Measurements from ENCODE around the gene RASA3.

DNA sequence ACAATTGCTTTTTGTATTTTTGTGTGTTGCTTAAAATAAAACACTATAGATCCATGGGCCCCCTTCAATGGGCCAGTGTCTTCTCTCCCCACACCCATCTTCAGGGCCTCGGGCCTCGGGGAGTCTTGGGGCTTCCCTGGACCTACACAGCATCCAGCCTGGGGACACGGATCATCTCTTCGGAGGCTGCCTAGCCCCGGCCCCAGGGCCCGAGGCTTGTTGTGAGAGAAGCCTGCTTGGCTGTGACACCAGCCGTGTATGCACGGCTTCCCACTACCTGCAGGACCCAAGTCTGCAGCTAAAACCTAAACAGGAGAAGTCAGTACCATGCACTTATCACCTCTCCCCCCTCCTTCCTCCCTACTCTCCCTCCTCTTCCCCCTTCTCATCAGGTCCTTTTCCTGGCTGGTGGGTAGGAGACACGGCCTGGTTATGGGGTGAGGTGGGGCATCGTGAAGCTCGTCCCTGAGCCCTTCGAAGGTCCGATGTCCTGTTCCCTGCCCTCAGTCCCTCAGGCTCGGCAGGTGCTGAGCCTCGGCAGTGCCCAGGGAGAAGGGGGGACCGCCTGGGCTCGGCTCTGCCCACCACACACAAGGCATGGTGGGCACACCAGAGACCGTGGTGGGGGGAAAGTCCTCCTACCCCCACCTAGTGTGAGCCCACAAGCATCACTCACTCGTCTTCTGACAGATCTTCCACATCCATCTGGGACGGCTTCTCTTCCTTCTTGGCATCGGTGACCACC, 168.0 kb downstream of the RASA3 start:
- TF ChIP-seq ZNF232 (CRISPR knock-in tag; IDR thresholded peaks at IDR 0.05) (no peak), MXD4 (CRISPR knock-in tag; IDR thresholded peaks at IDR 0.05; ENCODE audit: borderline replicate concordance) (no peak), ATF1 (CRISPR knock-in tag; IDR thresholded peaks at IDR 0.05) (no peak), MYBL2 (CRISPR knock-in tag; IDR thresholded peaks at IDR 0.05) (no peak), CREB1 (CRISPR knock-in tag; IDR thresholded peaks at IDR 0.05) (no peak), NFYB (CRISPR knock-in tag; conservative IDR thresholded peaks at IDR 0.05; ENCODE audit: low read depth) (no peak), TEAD4 (CRISPR knock-in tag; IDR thresholded peaks at IDR 0.05) (no peak), JUN (CRISPR knock-in tag; IDR thresholded peaks at IDR 0.05) (no peak)
- TF ChIP-seq, protein P1, sequence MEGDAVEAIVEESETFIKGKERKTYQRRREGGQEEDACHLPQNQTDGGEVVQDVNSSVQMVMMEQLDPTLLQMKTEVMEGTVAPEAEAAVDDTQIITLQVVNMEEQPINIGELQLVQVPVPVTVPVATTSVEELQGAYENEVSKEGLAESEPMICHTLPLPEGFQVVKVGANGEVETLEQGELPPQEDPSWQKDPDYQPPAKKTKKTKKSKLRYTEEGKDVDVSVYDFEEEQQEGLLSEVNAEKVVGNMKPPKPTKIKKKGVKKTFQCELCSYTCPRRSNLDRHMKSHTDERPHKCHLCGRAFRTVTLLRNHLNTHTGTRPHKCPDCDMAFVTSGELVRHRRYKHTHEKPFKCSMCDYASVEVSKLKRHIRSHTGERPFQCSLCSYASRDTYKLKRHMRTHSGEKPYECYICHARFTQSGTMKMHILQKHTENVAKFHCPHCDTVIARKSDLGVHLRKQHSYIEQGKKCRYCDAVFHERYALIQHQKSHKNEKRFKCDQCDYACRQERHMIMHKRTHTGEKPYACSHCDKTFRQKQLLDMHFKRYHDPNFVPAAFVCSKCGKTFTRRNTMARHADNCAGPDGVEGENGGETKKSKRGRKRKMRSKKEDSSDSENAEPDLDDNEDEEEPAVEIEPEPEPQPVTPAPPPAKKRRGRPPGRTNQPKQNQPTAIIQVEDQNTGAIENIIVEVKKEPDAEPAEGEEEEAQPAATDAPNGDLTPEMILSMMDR (IDR thresholded peaks at IDR 0.05): no peak
- TF ChIP-seq, protein P2, sequence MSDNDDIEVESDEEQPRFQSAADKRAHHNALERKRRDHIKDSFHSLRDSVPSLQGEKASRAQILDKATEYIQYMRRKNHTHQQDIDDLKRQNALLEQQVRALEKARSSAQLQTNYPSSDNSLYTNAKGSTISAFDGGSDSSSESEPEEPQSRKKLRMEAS (CRISPR knock-in tag; IDR thresholded peaks at IDR 0.05): no peak
- TF ChIP-seq, protein P3, sequence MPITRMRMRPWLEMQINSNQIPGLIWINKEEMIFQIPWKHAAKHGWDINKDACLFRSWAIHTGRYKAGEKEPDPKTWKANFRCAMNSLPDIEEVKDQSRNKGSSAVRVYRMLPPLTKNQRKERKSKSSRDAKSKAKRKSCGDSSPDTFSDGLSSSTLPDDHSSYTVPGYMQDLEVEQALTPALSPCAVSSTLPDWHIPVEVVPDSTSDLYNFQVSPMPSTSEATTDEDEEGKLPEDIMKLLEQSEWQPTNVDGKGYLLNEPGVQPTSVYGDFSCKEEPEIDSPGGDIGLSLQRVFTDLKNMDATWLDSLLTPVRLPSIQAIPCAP (CRISPR knock-in tag; IDR thresholded peaks at IDR 0.05): no peak
